Fibroblast of mammary gland (primary cell): ENCODE measurements around the gene EZR.
A peak's percentile ranks its signal among the peaks of the same experiment; 100 is the strongest.

Experiments used
- DNase-seq: peaks from one replicate; pipeline ENCODE4 v3.0.0-alpha.2; 2010; ENCODE audit warnings: low read depth
- H3K4me3 ChIP-seq: 2 replicates; pipeline ENCODE4 v1.5.1; 2011; ENCODE audit warnings: low read depth, mild to moderate bottlenecking, low read length, moderate library complexity; ENCODE audit not compliant: control insufficient read depth
- CTCF ChIP-seq: conservative IDR thresholded peaks from 2 replicates; pipeline ENCODE4 v1.5.1; 2011; ENCODE audit warnings: low read depth, low read length, inconsistent platforms; ENCODE audit not compliant: control insufficient read depth, insufficient read depth

Gene EZR

GRCh38 chr6:158819213-158819976, at the start of gene EZR:
Gene EZR, minus strand, starts transcription at chr6:158819368. Its CDS starts 1,275 bp downstream, at chr6:158818093.
- TF ChIP-seq CTCF, result no peak
- H3K4me3 ChIP-seq, result peak within 1 kb of the TSS; percentile 57
- DNase-seq, result peak; percentile 51

- no peak overlapping the region for H3K4me3 ChIP-seq
- DNase-seq, result no peak
- TF ChIP-seq CTCF, result no peak
Measured at GRCh38 chr6:158868122-158868480, 48.9 kb upstream of the EZR start.

GRCh38 chr6:158867381-158868121, 48.4 kb upstream of the EZR start:
- no peak for DNase-seq
- TF ChIP-seq CTCF, result no peak
- no peak overlapping the region for H3K4me3 ChIP-seq

GRCh38 chr6:158865769-158866168, 46.6 kb upstream of the EZR start:
- H3K4me3 ChIP-seq, result no peak overlapping the region
- TF ChIP-seq CTCF, result no peak
- no peak for DNase-seq

- DNase-seq, result no peak
- no peak for TF ChIP-seq CTCF
- no peak overlapping the region for H3K4me3 ChIP-seq
Measured at GRCh38 chr6:158863646-158864045, 44.5 kb upstream of the EZR start.

- no peak overlapping the region for H3K4me3 ChIP-seq
- DNase-seq, result no peak
- no peak for TF ChIP-seq CTCF
Measured at GRCh38 chr6:158861686-158862381, 42.7 kb upstream of the EZR start.
